Ishikawa (cell line): ENCODE measurements around the gene DGKA.

Experiments
- CEBPB ChIP-seq: IDR thresholded peaks from 2 replicates; pipeline ENCODE4 v1.6.1; 2012
- CREB1 ChIP-seq: IDR thresholded peaks from 2 replicates; pipeline ENCODE4 v1.6.1; 2012; ENCODE audit warnings: low read depth
- EGR1 ChIP-seq: IDR thresholded peaks from 2 replicates; pipeline ENCODE4 v1.6.1; 2012
- EP300 ChIP-seq: IDR thresholded peaks from 2 replicates; pipeline ENCODE4 v1.6.1; 2012; ENCODE audit warnings: borderline replicate concordance
- FOXM1 ChIP-seq: IDR thresholded peaks from 2 replicates; pipeline ENCODE4 v1.6.1; 2012; ENCODE audit warnings: low read depth, borderline replicate concordance
- MAX ChIP-seq: IDR thresholded peaks from 2 replicates; pipeline ENCODE4 v1.6.1; 2012
- NFIC ChIP-seq: IDR thresholded peaks from 2 replicates; pipeline ENCODE4 v1.6.1; 2012
- RAD21 ChIP-seq: IDR thresholded peaks from 2 replicates; pipeline ENCODE4 v1.6.1; 2012; ENCODE audit warnings: low read depth
- REST ChIP-seq: IDR thresholded peaks from 2 replicates; pipeline ENCODE4 v1.6.1; 2012; ENCODE audit warnings: low read depth, mild to moderate bottlenecking
- TAF1 ChIP-seq: IDR thresholded peaks from 2 replicates; pipeline ENCODE4 v1.6.1; 2012; ENCODE audit warnings: low read depth, mild to moderate bottlenecking
- TCF12 ChIP-seq: IDR thresholded peaks from 2 replicates; pipeline ENCODE4 v1.6.1; 2012; ENCODE audit warnings: low read depth
- TEAD4 ChIP-seq: IDR thresholded peaks from 2 replicates; pipeline ENCODE4 v1.6.1; 2012
- USF1 ChIP-seq: IDR thresholded peaks from 2 replicates; pipeline ENCODE4 v1.6.1; 2012
- YY1 ChIP-seq: IDR thresholded peaks from 2 replicates; pipeline ENCODE4 v1.6.1; 2012; ENCODE audit warnings: low read depth
- ZBTB7A ChIP-seq: IDR thresholded peaks from 2 replicates; pipeline ENCODE4 v1.6.1; 2012; ENCODE audit warnings: low read depth

Gene DGKA

GRCh38 chr12:55978393-55978792 is 47.4 kb downstream of the DGKA start:
- TF ChIP-seq CEBPB (no peak), NFIC (no peak), FOXM1 (no peak), TAF1 (no peak)

- TF ChIP-seq TAF1 (no peak), MAX (no peak), NFIC (no peak), RAD21 (no peak), TCF12 (no peak), FOXM1 (no peak), CREB1 (no peak), EGR1 (no peak), CEBPB (no peak), EP300 (no peak), REST (no peak), TEAD4 (no peak), USF1 (no peak), ZBTB7A (no peak), YY1 (no peak)
Observed at GRCh38 chr12:55979069-55979468, 48.1 kb downstream of the DGKA start.

- TF ChIP-seq CEBPB (no peak), ZBTB7A (no peak), REST (no peak), NFIC (no peak), CREB1 (no peak), EGR1 (no peak), TAF1 (no peak), TEAD4 (no peak), RAD21 (no peak), FOXM1 (no peak), YY1 (no peak), TCF12 (no peak)
Observed at GRCh38 chr12:55982319-55982936, 51.5 kb downstream of the DGKA start.

GRCh38 chr12:55983232-55983842 is 52.4 kb downstream of the DGKA start:
- TF ChIP-seq USF1: no peak
- no peak for TF ChIP-seq EP300
- no peak for TF ChIP-seq NFIC
- TF ChIP-seq TCF12: no peak
- no peak for TF ChIP-seq ZBTB7A
- no peak for TF ChIP-seq CEBPB
- no peak for TF ChIP-seq EGR1

GRCh38 chr12:55984861-55985260 is 53.9 kb downstream of the DGKA start:
- TF ChIP-seq CREB1: no peak
- no peak for TF ChIP-seq TAF1
- TF ChIP-seq EGR1: no peak
- no peak for TF ChIP-seq RAD21

- no peak for TF ChIP-seq NFIC
- no peak for TF ChIP-seq TEAD4
- no peak for TF ChIP-seq EP300
- TF ChIP-seq RAD21: no peak
- no peak for TF ChIP-seq YY1
- TF ChIP-seq TAF1: no peak
- no peak for TF ChIP-seq FOXM1
- TF ChIP-seq CEBPB: no peak
- no peak for TF ChIP-seq USF1
Observed at GRCh38 chr12:55985341-55985740, 54.4 kb downstream of the DGKA start.
